Cardiac ventricle fibroblast (primary cell): ENCODE results near the gene SUPT3H. TPM values are rescaled to one million over a fixed set of nuclear protein-coding genes. Genes with fewer than 3 reads are reported as not detected.

Experiments
- total RNA-seq: library from RNA; depleted of rRNA; stranded (reverse); fragments of >200 nt; gene quantifications from 2 replicates; pipeline ENCODE4 v1.2.3, GENCODE V29; 2015

The SUPT3H gene
- total RNA-seq: 2.0 and 6.8 TPM in 2 replicates

DNA sequence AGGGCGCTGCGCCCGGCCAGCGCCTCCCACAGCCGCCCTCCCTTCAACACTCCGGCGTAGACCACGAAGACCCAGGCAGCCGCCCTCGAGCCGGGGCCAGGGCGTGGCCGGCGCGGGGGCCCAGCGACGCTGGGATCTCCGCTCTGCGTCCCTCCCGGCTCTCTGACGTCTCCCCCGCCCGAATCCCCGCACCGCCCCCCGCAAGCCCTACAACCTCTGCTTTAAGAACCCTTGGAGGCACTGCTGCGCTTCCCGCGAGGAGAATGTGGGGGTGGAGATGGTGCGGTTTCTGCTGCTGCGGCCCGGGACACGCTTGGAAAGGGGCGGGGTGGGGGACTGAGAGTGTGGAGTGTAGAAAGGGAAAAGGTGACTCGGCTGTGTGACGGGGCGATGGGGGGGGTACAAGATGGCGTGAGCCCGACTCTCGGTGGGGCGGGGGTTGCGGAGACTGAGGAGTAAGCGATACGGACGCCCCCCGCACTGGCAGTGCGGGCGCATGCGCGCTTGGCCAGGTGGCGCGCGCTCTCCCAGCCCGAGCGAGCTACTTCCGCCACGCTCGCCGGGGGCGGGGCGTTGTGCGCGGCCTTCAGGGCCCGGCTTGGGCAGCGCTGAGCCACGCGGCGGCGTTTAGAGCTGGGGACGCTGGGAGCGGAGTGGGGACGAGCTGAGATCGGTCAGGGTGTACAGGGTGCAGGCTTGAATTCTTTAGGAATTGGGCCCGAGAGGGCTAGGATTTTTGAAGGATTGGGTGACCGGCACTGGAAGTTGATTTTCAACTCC is at the start of gene SUPT3H:
Gene SUPT3H, minus strand, starts transcription at position 381 of the 780 bp plus-strand sequence.

GRCh38 chr6:45327956-45328522 is 49.7 kb downstream of the SUPT3H start, which contains the start of gene RUNX2:
Gene RUNX2 (plus strand): TSS chr6:45328330. CDS start chr6:45328727, 397 bp downstream.

Other genes starting within 250 kb of the SUPT3H start
- 4.4 and 6.4 TPM in 2 replicates for gene RUNX2, start 49.6 kb downstream of the SUPT3H start, total RNA-seq